ENCODE data around the gene ASTN1. TPM values are rescaled to one million over a fixed set of nuclear protein-coding genes. Genes with fewer than 3 reads are reported as not detected.

The ASTN1 gene
- total and polyA plus RNA-seq, 9 donors = 3.8 to 8.5 (median 6.2) TPM

DNA sequence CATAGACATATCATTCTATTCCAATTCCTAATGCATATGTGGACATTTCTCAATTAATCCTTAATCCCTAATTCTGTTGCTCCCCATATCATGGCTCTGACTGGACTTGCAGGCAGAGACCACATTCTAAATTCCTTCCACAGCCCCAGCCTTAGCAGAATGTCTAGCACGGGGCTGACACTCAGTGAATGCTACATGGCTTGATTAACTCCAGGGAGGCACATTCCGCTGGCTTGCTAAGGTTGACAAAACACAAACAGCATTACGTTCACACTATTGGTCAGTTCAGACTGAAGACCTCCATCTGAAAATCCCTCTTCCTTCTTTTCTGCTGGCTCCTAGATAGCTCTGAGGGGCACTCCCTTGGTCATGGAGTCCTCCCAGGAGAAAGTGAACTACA is 119.4 kb downstream of the ASTN1 start:
- H3K27ac ChIP-seq (ENCODE audit: low read length) = no peak overlapping the region
- no peaks in the 10 kb centered on the region for H3K36me3 ChIP-seq (ENCODE audit: control insufficient read depth, insufficient read depth, low read length)
- H3K4me3 ChIP-seq (ENCODE audit: low read length) = no peak overlapping the region
- no peaks in the 10 kb centered on the region for H3K4me1 ChIP-seq (ENCODE audit: control insufficient read depth, insufficient read depth, low read length)
- DNase-seq = no peak
- no peaks in the 10 kb centered on the region for H3K27me3 ChIP-seq (ENCODE audit: control insufficient read depth, insufficient read depth, low read length)
- 76% methylated on average over 2 of the region's 3 CpGs for whole genome bisulfite sequencing (ENCODE audit: insufficient coverage)
- no peaks in the 10 kb centered on the region for H3K9me3 ChIP-seq (replicated peaks; ENCODE audit: control insufficient read depth, low read depth, low read length)

DNA sequence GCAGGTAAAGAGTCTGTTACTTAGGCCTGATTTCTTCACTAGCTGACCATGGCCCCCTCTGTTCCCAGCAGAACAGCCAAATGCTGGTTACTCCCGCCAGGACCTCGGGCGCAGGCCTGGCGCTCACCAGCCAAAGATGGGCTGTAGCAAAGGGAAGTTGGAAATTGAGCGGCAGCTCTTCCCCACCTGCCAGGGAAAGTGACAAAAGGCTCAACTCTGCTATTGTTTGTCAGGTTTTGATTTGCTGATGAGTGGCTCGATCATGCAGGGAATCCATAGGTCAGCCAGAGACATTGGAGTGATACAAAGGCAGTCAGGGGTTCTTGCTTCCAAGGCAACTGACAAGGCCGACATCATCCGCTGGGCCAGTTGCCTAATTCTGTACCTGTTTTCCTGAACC is 120.1 kb downstream of the ASTN1 start:
- Histone ChIP-seq H3K27me3 (ENCODE audit: control insufficient read depth, insufficient read depth, low read length) (no peaks in the 10 kb centered on the region), H3K27ac (ENCODE audit: low read length) (no peak overlapping the region), H3K9me3 (replicated peaks; ENCODE audit: control insufficient read depth, low read depth, low read length) (no peaks in the 10 kb centered on the region), H3K36me3 (ENCODE audit: control insufficient read depth, insufficient read depth, low read length) (no peaks in the 10 kb centered on the region), H3K4me1 (ENCODE audit: control insufficient read depth, insufficient read depth, low read length) (no peaks in the 10 kb centered on the region), H3K4me3 (ENCODE audit: low read length) (no peak overlapping the region)
- no peak for DNase-seq
- WGBS (ENCODE audit: insufficient coverage) = 61% methylated on average over 7 of the region's 8 CpGs

DNA sequence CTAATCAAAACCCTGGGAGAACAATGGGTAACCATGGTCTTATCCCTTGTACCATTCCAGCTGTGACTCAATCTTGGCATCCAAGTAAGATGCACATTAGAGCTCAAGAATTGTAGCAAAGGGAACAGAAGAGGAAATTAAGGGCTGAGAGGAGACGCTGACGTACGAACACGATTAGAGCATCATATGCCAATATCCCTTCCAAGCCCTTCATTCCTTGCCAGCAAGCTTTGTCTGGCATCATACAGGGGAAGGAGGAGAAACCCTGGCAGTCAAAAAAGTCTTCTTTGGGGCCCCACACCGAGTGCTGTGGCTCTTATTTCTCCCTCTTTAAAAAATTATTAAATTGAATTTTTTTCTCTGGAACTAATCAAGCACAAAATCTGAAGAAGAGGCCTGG is 120.9 kb downstream of the ASTN1 start:
- Histone ChIP-seq H3K36me3 (ENCODE audit: control insufficient read depth, insufficient read depth, low read length) (no peaks in the 10 kb centered on the region), H3K9me3 (replicated peaks; ENCODE audit: control insufficient read depth, low read depth, low read length) (no peaks in the 10 kb centered on the region), H3K27me3 (ENCODE audit: control insufficient read depth, insufficient read depth, low read length) (no peaks in the 10 kb centered on the region), H3K4me1 (ENCODE audit: control insufficient read depth, insufficient read depth, low read length) (no peaks in the 10 kb centered on the region), H3K27ac (ENCODE audit: low read length) (no peak overlapping the region), H3K4me3 (ENCODE audit: low read length) (no peak overlapping the region)
- DNase-seq = peak; percentile 15
- no CpG with 5 or more reads among the region's 5 CpGs for WGBS (ENCODE audit: insufficient coverage)

DNA sequence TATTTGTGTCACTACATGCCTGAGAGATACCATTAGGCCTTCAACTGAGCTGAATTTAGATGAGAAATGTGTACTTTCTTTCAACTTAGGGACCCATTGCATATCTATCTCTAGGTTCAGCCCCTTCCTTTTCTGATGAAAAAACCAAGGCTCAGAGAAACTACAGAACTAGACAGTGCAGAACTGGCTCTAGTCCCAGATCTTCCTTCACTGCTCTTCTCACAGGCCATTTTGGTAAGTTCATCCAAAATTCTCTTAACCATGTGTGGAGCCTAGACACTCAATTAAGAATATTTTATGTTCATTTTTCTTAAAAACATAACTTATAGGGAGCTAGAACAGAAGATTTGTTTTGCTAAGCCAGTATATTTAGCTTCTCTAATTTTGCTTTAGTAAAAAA is 128.9 kb downstream of the ASTN1 start:
- no peaks in the 10 kb centered on the region for H3K36me3 ChIP-seq (ENCODE audit: control insufficient read depth, insufficient read depth, low read length)
- no peak overlapping the region for H3K27ac ChIP-seq (ENCODE audit: low read length)
- H3K9me3 ChIP-seq (replicated peaks; ENCODE audit: control insufficient read depth, low read depth, low read length) = no peaks in the 10 kb centered on the region
- H3K4me1 ChIP-seq (ENCODE audit: control insufficient read depth, insufficient read depth, low read length) = no peaks in the 10 kb centered on the region
- DNase-seq = peak; percentile 62
- H3K4me3 ChIP-seq (ENCODE audit: low read length) = no peak overlapping the region
- no peaks in the 10 kb centered on the region for H3K27me3 ChIP-seq (ENCODE audit: control insufficient read depth, insufficient read depth, low read length)

DNA sequence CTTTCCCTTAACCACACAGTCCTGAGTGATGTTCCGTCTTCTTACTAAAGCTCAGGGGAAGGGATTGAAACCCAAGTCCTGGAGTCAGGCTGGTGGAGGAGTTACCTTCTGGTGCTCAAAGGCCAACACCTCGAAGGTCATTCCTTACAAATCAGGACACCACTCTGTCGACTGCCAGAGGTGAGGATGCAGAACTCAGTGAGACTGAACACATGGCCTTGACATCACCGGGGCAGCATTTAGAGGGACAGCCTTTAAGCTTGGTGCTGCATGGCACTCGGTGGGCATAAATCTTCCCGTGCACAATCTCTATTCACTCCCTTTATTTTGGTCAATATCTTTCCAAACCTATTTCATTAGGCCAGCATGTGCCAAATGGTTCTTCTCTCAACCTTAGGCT is 130.9 kb downstream of the ASTN1 start:
- no peaks in the 10 kb centered on the region for H3K9me3 ChIP-seq (replicated peaks; ENCODE audit: control insufficient read depth, low read depth, low read length)
- H3K4me1 ChIP-seq (ENCODE audit: control insufficient read depth, insufficient read depth, low read length) = no peaks in the 10 kb centered on the region
- no peak overlapping the region for H3K4me3 ChIP-seq (ENCODE audit: low read length)
- 66% methylated on average over 5 of the region's 6 CpGs for WGBS (ENCODE audit: insufficient coverage)
- no peak overlapping the region for H3K27ac ChIP-seq (ENCODE audit: low read length)
- no peak for DNase-seq
- H3K27me3 ChIP-seq (ENCODE audit: control insufficient read depth, insufficient read depth, low read length) = no peaks in the 10 kb centered on the region
- no peaks in the 10 kb centered on the region for H3K36me3 ChIP-seq (ENCODE audit: control insufficient read depth, insufficient read depth, low read length)

DNA sequence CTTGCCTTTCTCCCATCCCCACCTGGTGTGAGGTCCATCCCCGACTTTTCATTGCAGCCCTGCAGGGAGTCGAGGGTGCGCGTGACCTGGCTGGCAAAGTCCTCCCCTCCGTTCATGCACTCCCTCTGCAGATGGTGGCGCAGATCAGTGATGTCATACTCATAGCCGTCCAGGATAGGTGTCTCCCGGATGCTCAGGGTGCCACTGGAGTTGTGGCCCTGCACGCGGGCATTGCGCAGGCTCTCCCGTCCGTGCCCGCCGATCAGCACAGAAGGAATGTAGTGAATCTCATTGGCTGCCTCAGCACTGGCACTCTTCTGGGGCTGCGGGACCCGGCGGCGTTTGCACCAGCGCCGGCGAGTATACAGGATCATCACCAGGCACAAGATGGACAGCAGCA is 132.1 kb downstream of the ASTN1 start:
- H3K27ac ChIP-seq (ENCODE audit: low read length) = no peak overlapping the region
- no peaks in the 10 kb centered on the region for H3K36me3 ChIP-seq (ENCODE audit: control insufficient read depth, insufficient read depth, low read length)
- H3K4me1 ChIP-seq (ENCODE audit: control insufficient read depth, insufficient read depth, low read length) = no peaks in the 10 kb centered on the region
- WGBS (ENCODE audit: insufficient coverage) = 83% methylated on average over 17 of the region's 22 CpGs
- H3K9me3 ChIP-seq (replicated peaks; ENCODE audit: control insufficient read depth, low read depth, low read length) = no peaks in the 10 kb centered on the region
- no peak overlapping the region for H3K4me3 ChIP-seq (ENCODE audit: low read length)
- DNase-seq = no peak
- H3K27me3 ChIP-seq (ENCODE audit: control insufficient read depth, insufficient read depth, low read length) = no peaks in the 10 kb centered on the region

DNA sequence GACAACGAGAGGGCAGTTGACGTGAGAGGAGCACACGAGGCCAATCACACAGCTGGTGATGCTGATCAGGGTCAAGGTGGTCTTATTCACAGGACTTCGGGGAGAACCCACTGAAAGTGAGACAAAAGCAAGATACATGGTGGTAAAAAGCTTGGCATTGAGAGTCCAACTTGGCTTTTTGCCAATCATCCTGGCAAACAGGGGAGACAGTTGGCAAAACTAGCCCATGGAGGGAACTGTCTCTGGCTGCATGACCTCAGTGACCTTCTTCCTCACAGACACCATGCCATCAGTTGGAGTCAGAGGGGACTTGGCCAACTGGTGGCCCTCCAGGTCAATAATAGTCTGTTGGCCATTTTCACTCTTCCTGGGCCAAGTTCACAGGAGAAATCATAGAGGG is 139.9 kb downstream of the ASTN1 start:
- Histone ChIP-seq H3K27me3 (ENCODE audit: control insufficient read depth, insufficient read depth, low read length) (no peaks in the 10 kb centered on the region), H3K27ac (ENCODE audit: low read length) (no peak overlapping the region), H3K4me3 (ENCODE audit: low read length) (no peak overlapping the region), H3K36me3 (ENCODE audit: control insufficient read depth, insufficient read depth, low read length) (no peaks in the 10 kb centered on the region), H3K4me1 (ENCODE audit: control insufficient read depth, insufficient read depth, low read length) (peaks cover 13% of the 10 kb centered on the region), H3K9me3 (replicated peaks; ENCODE audit: control insufficient read depth, low read depth, low read length) (no peaks in the 10 kb centered on the region)
- 90% methylated on average over 4 of the region's 4 CpGs for WGBS (ENCODE audit: insufficient coverage)
- no peak for DNase-seq

DNA sequence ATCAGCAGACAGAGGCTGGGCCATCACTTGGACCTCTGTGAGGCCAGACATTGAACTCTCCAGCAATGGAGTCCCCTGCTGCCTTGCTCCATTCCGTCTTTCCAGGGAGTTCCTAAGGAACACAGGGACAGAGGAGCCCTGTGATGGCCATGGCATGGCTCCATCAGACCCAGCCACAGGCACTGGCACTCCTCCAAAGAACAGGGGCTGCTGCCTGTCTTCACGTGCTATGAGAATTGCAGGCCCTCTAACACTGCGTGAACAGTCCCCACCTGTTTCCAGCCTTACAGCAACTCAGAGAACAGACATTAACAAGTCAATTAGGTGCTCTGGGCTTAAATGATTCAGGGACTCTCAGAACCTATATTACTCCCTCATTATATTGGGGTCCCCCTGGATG is 140.8 kb downstream of the ASTN1 start:
- peaks cover 13% of the 10 kb centered on the region for H3K4me1 ChIP-seq (ENCODE audit: control insufficient read depth, insufficient read depth, low read length)
- WGBS (ENCODE audit: insufficient coverage) = 80% methylated on average over 1 of the region's 3 CpGs

DNA sequence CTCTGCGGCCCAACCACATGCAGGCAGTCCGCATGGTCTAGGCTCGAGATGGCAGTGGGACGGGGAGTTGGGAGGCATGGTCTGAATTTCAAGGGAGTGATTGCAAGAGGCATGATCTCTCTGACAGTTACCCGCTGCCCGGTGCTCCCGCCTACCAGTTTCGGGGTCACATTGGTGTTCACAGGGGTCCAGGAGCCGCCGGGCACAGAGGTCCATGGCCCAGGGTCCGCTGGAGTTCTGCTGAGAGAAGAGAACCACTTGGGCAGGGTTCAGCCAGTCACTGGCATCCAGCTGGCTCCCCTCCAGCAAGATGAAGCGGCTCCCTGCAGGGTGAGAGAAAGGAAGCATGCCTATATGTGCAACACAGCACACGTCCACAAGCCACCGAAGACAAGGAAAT is 141.3 kb downstream of the ASTN1 start:
- H3K9me3 ChIP-seq (replicated peaks; ENCODE audit: control insufficient read depth, low read depth, low read length) = no peaks in the 10 kb centered on the region
- 88% methylated on average over 11 of the region's 14 CpGs for WGBS (ENCODE audit: insufficient coverage)
- H3K36me3 ChIP-seq (ENCODE audit: control insufficient read depth, insufficient read depth, low read length) = no peaks in the 10 kb centered on the region
- no peak for DNase-seq
- peaks cover 13% of the 10 kb centered on the region for H3K4me1 ChIP-seq (ENCODE audit: control insufficient read depth, insufficient read depth, low read length)
- H3K27me3 ChIP-seq (ENCODE audit: control insufficient read depth, insufficient read depth, low read length) = no peaks in the 10 kb centered on the region
- H3K27ac ChIP-seq (ENCODE audit: low read length) = no peak overlapping the region
- H3K4me3 ChIP-seq (ENCODE audit: low read length) = no peak overlapping the region

More for the DNA sequence above, 140.8 kb downstream of the ASTN1 start:
- no peaks in the 10 kb centered on the region for H3K9me3 ChIP-seq (replicated peaks; ENCODE audit: control insufficient read depth, low read depth, low read length)
- DNase-seq = peak; percentile 27
- no peak overlapping the region for H3K27ac ChIP-seq (ENCODE audit: low read length)
- no peak overlapping the region for H3K4me3 ChIP-seq (ENCODE audit: low read length)
- no peaks in the 10 kb centered on the region for H3K36me3 ChIP-seq (ENCODE audit: control insufficient read depth, insufficient read depth, low read length)
- no peaks in the 10 kb centered on the region for H3K27me3 ChIP-seq (ENCODE audit: control insufficient read depth, insufficient read depth, low read length)

DNA sequence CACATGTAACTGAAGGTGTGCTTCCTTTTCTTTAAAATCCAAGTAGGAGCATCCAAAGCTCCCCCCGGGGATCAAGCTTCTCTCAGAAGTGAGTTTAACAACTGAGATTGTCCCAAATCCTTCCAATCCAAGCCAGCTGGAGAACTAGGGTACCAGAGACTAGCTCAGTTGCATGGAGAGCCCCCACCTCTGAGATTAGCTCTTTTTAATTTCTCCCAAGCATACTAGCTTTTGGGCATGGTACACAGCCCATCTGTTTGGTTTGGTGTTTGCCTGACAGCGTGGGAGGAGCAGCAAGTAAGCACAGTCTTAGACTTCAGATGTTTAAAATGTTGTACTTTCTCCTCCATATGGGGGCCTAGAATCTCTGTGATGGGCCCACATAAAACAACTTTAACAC is 142.8 kb downstream of the ASTN1 start:
- H3K4me1 ChIP-seq (ENCODE audit: control insufficient read depth, insufficient read depth, low read length) = peaks cover 13% of the 10 kb centered on the region
- no peaks in the 10 kb centered on the region for H3K9me3 ChIP-seq (replicated peaks; ENCODE audit: control insufficient read depth, low read depth, low read length)
- DNase-seq = peak; percentile 44
- no peaks in the 10 kb centered on the region for H3K27me3 ChIP-seq (ENCODE audit: control insufficient read depth, insufficient read depth, low read length)
- H3K36me3 ChIP-seq (ENCODE audit: control insufficient read depth, insufficient read depth, low read length) = no peaks in the 10 kb centered on the region
- no CpG with 5 or more reads among the region's 2 CpGs for WGBS (ENCODE audit: insufficient coverage)
- peak overlapping the region; percentile 40 for H3K27ac ChIP-seq (ENCODE audit: low read length)
- H3K4me3 ChIP-seq (ENCODE audit: low read length) = no peak overlapping the region

DNA sequence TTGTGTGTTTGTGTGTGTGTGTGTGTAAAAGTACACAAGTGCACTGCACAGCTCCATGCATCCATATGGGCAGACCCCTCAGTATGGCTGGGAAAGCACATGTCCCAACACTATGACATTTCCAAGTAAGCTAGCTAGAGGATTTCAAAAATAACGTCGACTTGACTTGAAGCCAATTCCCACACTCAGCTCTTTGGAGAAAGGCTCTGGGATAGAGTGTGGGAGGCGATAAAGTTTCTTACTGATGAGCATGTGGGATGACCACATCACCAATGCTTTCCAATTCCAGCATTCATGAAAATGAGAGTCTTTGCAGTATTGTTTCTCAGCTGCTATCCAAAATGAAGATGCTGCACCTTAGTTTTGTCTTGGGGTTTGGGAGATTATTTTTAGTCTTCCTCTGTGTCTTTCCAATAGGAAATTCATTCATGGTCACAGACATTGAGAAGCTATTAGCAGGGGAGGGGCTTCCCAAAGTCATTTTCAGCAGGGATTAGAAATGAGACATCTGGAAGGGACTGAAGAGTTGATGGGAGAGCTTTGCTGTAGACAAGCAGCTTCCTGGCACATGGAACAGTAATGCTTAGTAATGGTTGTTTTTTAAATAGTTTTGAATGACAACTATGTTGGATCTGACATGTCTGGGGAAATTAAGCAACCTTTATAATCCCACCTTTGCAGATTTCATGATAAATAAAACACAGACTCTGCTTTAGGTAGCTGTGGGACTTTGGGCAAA is 143.5 kb downstream of the ASTN1 start:
- H3K27ac ChIP-seq (ENCODE audit: low read length) = peak overlapping the region; percentile 54
- H3K27me3 ChIP-seq (ENCODE audit: control insufficient read depth, insufficient read depth, low read length) = no peaks in the 10 kb centered on the region
- no peaks in the 10 kb centered on the region for H3K9me3 ChIP-seq (replicated peaks; ENCODE audit: control insufficient read depth, low read depth, low read length)
- peaks cover 13% of the 10 kb centered on the region for H3K4me1 ChIP-seq (ENCODE audit: control insufficient read depth, insufficient read depth, low read length)
- peak; percentile 96 for DNase-seq
- WGBS (ENCODE audit: insufficient coverage) = no CpG with 5 or more reads among the region's 3 CpGs
- H3K4me3 ChIP-seq (ENCODE audit: low read length) = no peak overlapping the region
- no peaks in the 10 kb centered on the region for H3K36me3 ChIP-seq (ENCODE audit: control insufficient read depth, insufficient read depth, low read length)
